ENCODE results near the gene PLIN1.

DNA sequence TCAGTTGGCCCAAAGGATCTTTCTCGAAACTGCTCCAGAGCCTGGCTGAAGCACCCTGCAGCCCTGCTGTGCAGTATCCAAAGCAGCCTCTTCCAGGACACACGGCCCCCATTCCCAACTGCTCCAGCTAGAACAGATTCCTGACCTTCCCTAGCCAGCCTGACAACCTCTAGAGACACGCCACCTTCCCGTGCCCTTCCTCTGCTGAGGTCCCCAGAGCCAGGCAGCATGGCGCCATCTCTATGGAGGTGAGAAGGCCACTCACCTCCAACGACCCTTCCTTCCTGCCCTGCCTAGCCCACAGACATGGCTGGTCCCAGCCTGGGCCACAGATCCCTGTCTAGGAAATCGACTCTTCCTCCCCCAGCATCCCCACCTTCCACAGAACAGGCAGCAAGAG is 27.0 kb downstream of the PLIN1 start:
- TF ChIP-seq POLR2AphosphoS5 (IDR thresholded peaks at IDR 0.05; ENCODE audit: low read depth, low read length) (no peak), TAF1 (IDR thresholded peaks at IDR 0.05; ENCODE audit: borderline replicate concordance, low read depth, low read length) (no peak), POLR2A (IDR thresholded peaks at IDR 0.05; ENCODE audit: low read depth, low read length) (no peak)
